ENCODE results near the gene KIF1A.

Gene KIF1A

GRCh38 chr2:240786355-240786841 lies 33.6 kb downstream of the KIF1A start:
- no peak for DNase-seq (ENCODE audit: low spot score)
- Histone ChIP-seq H3K27ac (no peak overlapping the region), H3K4me3 (no peak overlapping the region)
- TF ChIP-seq CTCF (IDR thresholded peaks at IDR 0.05) = no peak

- Histone ChIP-seq H3K4me3 (no peak overlapping the region), H3K27ac (no peak overlapping the region)
- no peak for DNase-seq (ENCODE audit: low spot score)
- TF ChIP-seq CTCF (IDR thresholded peaks at IDR 0.05) = no peak
Measured at GRCh38 chr2:240785424-240786335, 34.3 kb downstream of the KIF1A start.

- H3K4me3 ChIP-seq = no peak overlapping the region
- TF ChIP-seq CTCF (IDR thresholded peaks at IDR 0.05) = no peak
- no peak overlapping the region for H3K27ac ChIP-seq
- no peak for DNase-seq (ENCODE audit: low spot score)
Measured at GRCh38 chr2:240784629-240785423, 35.2 kb downstream of the KIF1A start.

GRCh38 chr2:240783819-240784621 lies 36.0 kb downstream of the KIF1A start:
- no peak for TF ChIP-seq CTCF (IDR thresholded peaks at IDR 0.05)
- no peak overlapping the region for H3K4me3 ChIP-seq
- no peak for DNase-seq (ENCODE audit: low spot score)
- H3K27ac ChIP-seq = no peak overlapping the region

GRCh38 chr2:240782886-240783818 lies 36.9 kb downstream of the KIF1A start:
- Histone ChIP-seq H3K4me3 (no peak overlapping the region), H3K27ac (no peak overlapping the region)
- no peak for DNase-seq (ENCODE audit: low spot score)
- TF ChIP-seq CTCF (IDR thresholded peaks at IDR 0.05) = no peak

Measured in coronary artery (tissue), 2 donors.